Vagina (tissue), 2 donors: Measurements from ENCODE around the gene ARHGDIB. TPM values are rescaled to one million over a fixed set of nuclear protein-coding genes. Genes with fewer than 3 reads are reported as not detected.

Experiments
- DNase-seq, 2 donors: peaks; one replicate each; pipeline ENCODE4 v3.0.0-alpha.2; 2017; ENCODE audit errors: extremely low spot score in 2 of 2
- H3K27ac ChIP-seq: fragments of 200-600 bp; sonication (generic); one replicate; pipeline ENCODE4 v1.5.1; 2019
- H3K27me3 ChIP-seq: fragments of 200-600 bp; sonication (generic); one replicate; pipeline ENCODE4 v1.5.1; 2019
- H3K36me3 ChIP-seq, 2 donors: fragments of 200-600 bp; sonication (generic); one replicate each; pipeline ENCODE4 v1.5.1; 2017 to 2019
- H3K4me1 ChIP-seq: fragments of 200-600 bp; sonication (generic); one replicate; pipeline ENCODE4 v1.5.1; 2019
- H3K4me3 ChIP-seq, 2 donors: fragments of 200-600 bp; sonication (generic); 1 replicate in 1 of 2; 2 replicates in 1 of 2; pipeline ENCODE4 v1.5.1; 2016 to 2019
- H3K9me3 ChIP-seq: fragments of 200-600 bp; sonication (generic); one replicate; pipeline ENCODE4 v1.5.1; 2019
- POLR2A ChIP-seq, 2 donors: fragments of 450-650 bp; IDR thresholded peaks; one replicate each; pipeline ENCODE4 v1.6.1; 2017; ENCODE audit warnings: antibody characterized with exemption in 2 of 2, mild to moderate bottlenecking in 2 of 2, moderate library complexity in 2 of 2
- POLR2AphosphoS5 ChIP-seq, 2 donors: sonication (generic); formaldehyde crosslinking; IDR thresholded peaks; one replicate each; pipeline ENCODE4 v1.9.0; 2017; ENCODE audit warnings: antibody characterized with exemption in 2 of 2, mild to moderate bottlenecking in 2 of 2, low read depth in 1 of 2; ENCODE audit not compliant: insufficient read depth in 1 of 2
- intact Hi-C: fragments of 100-400 bp; cut with DNase I; formaldehyde crosslinking; loops from one replicate; pipeline ENCODE4 v1.15.1; 2023
- total RNA-seq: library from RNA; depleted of rRNA; stranded (reverse); fragments of >200 nt; gene quantifications from one replicate; pipeline ENCODE4 v1.2.3, GENCODE V29; 2016
- TF ChIP-seq, protein P1 (sequence below), 3 experiments: fragments of 450-650 bp in 2 of 3; fragments of 200-600 bp in 1 of 3; sonication (generic) in 1 of 3; IDR thresholded peaks; one replicate each; pipeline ENCODE4 v1.5.1; 2017 to 2019; ENCODE audit warnings: antibody characterized with exemption in 3 of 3, mild to moderate bottlenecking in 2 of 3, moderate library complexity in 2 of 3

The ARHGDIB gene
- total RNA-seq, 1 donor from 2014 or later: 153 TPM

DNA sequence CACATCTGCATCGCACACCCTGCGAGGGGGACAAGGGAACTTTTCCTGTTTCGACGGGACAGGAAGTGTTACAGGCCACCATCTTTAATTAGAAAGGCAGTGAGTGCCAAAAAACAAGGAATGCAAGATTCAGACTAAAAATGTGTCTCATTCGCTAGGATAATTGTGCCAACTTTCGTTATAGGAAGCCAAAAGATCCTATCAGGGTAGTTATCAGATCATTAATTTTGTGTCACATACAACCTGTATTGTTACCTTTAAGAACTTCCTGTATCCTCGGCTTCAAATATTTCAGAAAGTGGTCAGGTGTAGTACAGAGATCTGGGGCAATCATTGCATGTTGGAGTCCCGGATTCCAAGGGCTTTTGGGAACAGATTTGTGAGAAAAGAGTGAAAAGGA lies 56.5 kb downstream of the ARHGDIB start:
- H3K36me3 ChIP-seq: no peaks in the 10 kb centered on the region
- TF ChIP-seq, protein P1, sequence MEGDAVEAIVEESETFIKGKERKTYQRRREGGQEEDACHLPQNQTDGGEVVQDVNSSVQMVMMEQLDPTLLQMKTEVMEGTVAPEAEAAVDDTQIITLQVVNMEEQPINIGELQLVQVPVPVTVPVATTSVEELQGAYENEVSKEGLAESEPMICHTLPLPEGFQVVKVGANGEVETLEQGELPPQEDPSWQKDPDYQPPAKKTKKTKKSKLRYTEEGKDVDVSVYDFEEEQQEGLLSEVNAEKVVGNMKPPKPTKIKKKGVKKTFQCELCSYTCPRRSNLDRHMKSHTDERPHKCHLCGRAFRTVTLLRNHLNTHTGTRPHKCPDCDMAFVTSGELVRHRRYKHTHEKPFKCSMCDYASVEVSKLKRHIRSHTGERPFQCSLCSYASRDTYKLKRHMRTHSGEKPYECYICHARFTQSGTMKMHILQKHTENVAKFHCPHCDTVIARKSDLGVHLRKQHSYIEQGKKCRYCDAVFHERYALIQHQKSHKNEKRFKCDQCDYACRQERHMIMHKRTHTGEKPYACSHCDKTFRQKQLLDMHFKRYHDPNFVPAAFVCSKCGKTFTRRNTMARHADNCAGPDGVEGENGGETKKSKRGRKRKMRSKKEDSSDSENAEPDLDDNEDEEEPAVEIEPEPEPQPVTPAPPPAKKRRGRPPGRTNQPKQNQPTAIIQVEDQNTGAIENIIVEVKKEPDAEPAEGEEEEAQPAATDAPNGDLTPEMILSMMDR (IDR thresholded peaks at IDR 0.05): no peak
- TF ChIP-seq POLR2AphosphoS5 (IDR thresholded peaks at IDR 0.05; ENCODE audit: insufficient read depth in 1 of 2, low read depth in 1 of 2): no peak
- TF ChIP-seq POLR2A (IDR thresholded peaks at IDR 0.05): no peak
- H3K27ac ChIP-seq: no peak overlapping the region
- H3K4me3 ChIP-seq: no peak overlapping the region
- DNase-seq: no peak
- H3K27me3 ChIP-seq: no peaks in the 10 kb centered on the region
- intact Hi-C loops: no loop called here
- H3K9me3 ChIP-seq: no peaks in the 10 kb centered on the region
- peaks cover 31% of the 10 kb centered on the region for H3K4me1 ChIP-seq

GRCh38 chr12:14903386-14904098 lies 57.9 kb downstream of the ARHGDIB start:
- intact Hi-C loops: no loop called here
- no peaks in the 10 kb centered on the region for H3K36me3 ChIP-seq
- no peak overlapping the region for H3K4me3 ChIP-seq
- peaks cover 31% of the 10 kb centered on the region for H3K4me1 ChIP-seq
- TF ChIP-seq, protein P1 (IDR thresholded peaks at IDR 0.05): no peak
- no peak for TF ChIP-seq POLR2AphosphoS5 (IDR thresholded peaks at IDR 0.05; ENCODE audit: insufficient read depth in 1 of 2, low read depth in 1 of 2)
- no peak for TF ChIP-seq POLR2A (IDR thresholded peaks at IDR 0.05)
- H3K9me3 ChIP-seq: no peaks in the 10 kb centered on the region
- H3K27ac ChIP-seq: peak overlapping the region; percentile 44
- DNase-seq: no peak
- H3K27me3 ChIP-seq: no peaks in the 10 kb centered on the region

- intact Hi-C loops: no loop called here
- H3K27ac ChIP-seq: peak overlapping the region; percentile 44
- H3K4me3 ChIP-seq: no peak overlapping the region
- H3K36me3 ChIP-seq: no peaks in the 10 kb centered on the region
- H3K27me3 ChIP-seq: no peaks in the 10 kb centered on the region
- TF ChIP-seq POLR2A (IDR thresholded peaks at IDR 0.05): no peak
- TF ChIP-seq, protein P1 (IDR thresholded peaks at IDR 0.05): no peak
- no peak for TF ChIP-seq POLR2AphosphoS5 (IDR thresholded peaks at IDR 0.05; ENCODE audit: insufficient read depth in 1 of 2, low read depth in 1 of 2)
- peaks cover 31% of the 10 kb centered on the region for H3K4me1 ChIP-seq
- H3K9me3 ChIP-seq: no peaks in the 10 kb centered on the region
- no peak for DNase-seq
Observed at GRCh38 chr12:14902465-14902864, 58.9 kb downstream of the ARHGDIB start.

DNA sequence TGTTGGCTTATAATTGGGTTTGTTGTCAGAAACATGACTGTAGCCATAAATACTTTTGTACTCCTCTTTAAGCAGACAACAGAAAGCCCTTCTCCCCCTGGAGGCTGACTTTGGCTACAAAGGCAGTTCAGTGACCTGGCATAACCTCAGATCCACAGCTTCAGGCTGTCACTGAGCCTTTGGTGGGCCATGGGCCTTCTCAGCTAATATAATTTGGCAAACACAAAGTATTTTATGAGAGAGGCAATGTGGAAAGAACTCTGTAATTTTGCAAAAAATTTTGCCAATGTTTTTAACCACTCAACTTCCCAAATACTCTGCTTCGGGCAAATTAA lies 60.2 kb downstream of the ARHGDIB start:
- Histone ChIP-seq H3K27me3 (no peaks in the 10 kb centered on the region), H3K4me3 (no peak overlapping the region), H3K27ac (peak overlapping the region; percentile 3), H3K36me3 (no peaks in the 10 kb centered on the region), H3K9me3 (no peaks in the 10 kb centered on the region), H3K4me1 (peaks cover 31% of the 10 kb centered on the region)
- no peak for TF ChIP-seq POLR2A (IDR thresholded peaks at IDR 0.05)
- no peak for TF ChIP-seq POLR2AphosphoS5 (IDR thresholded peaks at IDR 0.05; ENCODE audit: insufficient read depth in 1 of 2, low read depth in 1 of 2)
- TF ChIP-seq, protein P1 (IDR thresholded peaks at IDR 0.05): peak in 1 of 3 experiments; percentile 1
- peak in 1 of 2 donors; percentile 83 for DNase-seq
- intact Hi-C loops: no loop called here

- Histone ChIP-seq H3K27me3 (no peaks in the 10 kb centered on the region), H3K27ac (peak overlapping the region; percentile 3), H3K36me3 (no peaks in the 10 kb centered on the region), H3K4me3 (no peak overlapping the region), H3K9me3 (no peaks in the 10 kb centered on the region), H3K4me1 (peaks cover 31% of the 10 kb centered on the region)
- no peak for DNase-seq
- intact Hi-C loops: no loop called here
- TF ChIP-seq, protein P1 (IDR thresholded peaks at IDR 0.05): peak in 1 of 3 experiments; percentile 14
- TF ChIP-seq POLR2A (IDR thresholded peaks at IDR 0.05) (no peak), POLR2AphosphoS5 (IDR thresholded peaks at IDR 0.05; ENCODE audit: insufficient read depth in 1 of 2, low read depth in 1 of 2) (no peak)
Observed at GRCh38 chr12:14900521-14901227, 60.7 kb downstream of the ARHGDIB start.
